ENCODE measurements around the gene NRGN.

Gene NRGN

GRCh38 chr11:124742555-124742954 is 2.8 kb downstream of the NRGN start:
- no peak for DNase-seq

- no peak for DNase-seq
These were observed 3.3 kb downstream of the NRGN start for GRCh38 chr11:124743050-124743449.

- DNase-seq = no peak
These were observed 5.6 kb downstream of the NRGN start for GRCh38 chr11:124745270-124745834.

GRCh38 chr11:124745835-124746620 is 6.3 kb downstream of the NRGN start:
- no peak for DNase-seq

GRCh38 chr11:124746621-124747243 is 7.0 kb downstream of the NRGN start:
- no peak for DNase-seq

GRCh38 chr11:124747406-124748099 is 7.8 kb downstream of the NRGN start:
- no peak for DNase-seq

GRCh38 chr11:124748100-124748418 is 8.3 kb downstream of the NRGN start:
- DNase-seq = no peak

- DNase-seq = no peak
These were observed 9.0 kb downstream of the NRGN start for GRCh38 chr11:124748481-124749343.

- DNase-seq = no peak
These were observed 10.2 kb downstream of the NRGN start for GRCh38 chr11:124749912-124750311.

GRCh38 chr11:124751391-124751740 is 11.6 kb downstream of the NRGN start:
- no peak for DNase-seq

- DNase-seq = no peak
These were observed 12.2 kb downstream of the NRGN start, which contains the start of gene VSIG2 for GRCh38 chr11:124751741-124752470. VSIG2 (minus strand) TSS chr11:124752255; CDS start chr11:124752137, 118 bp downstream.

GRCh38 chr11:124752471-124753102 is 12.8 kb downstream of the NRGN start:
- DNase-seq = no peak

- no peak for DNase-seq
These were observed 13.5 kb downstream of the NRGN start for GRCh38 chr11:124753205-124753604.

GRCh38 chr11:124753624-124754023 is 13.9 kb downstream of the NRGN start:
- no peak for DNase-seq

GRCh38 chr11:124754309-124754708 is 14.6 kb downstream of the NRGN start:
- no peak for DNase-seq

- DNase-seq = no peak
These were observed 15.0 kb downstream of the NRGN start for GRCh38 chr11:124754710-124755109.

- DNase-seq = no peak
These were observed 16.5 kb downstream of the NRGN start for GRCh38 chr11:124756033-124756752.

- no peak for DNase-seq
These were observed 17.0 kb downstream of the NRGN start for GRCh38 chr11:124756753-124757227.

- DNase-seq = no peak
These were observed 17.6 kb downstream of the NRGN start for GRCh38 chr11:124757320-124757719.
